Hindlimb muscle (tissue), 1 donor: ENCODE measurements around the gene MZT2A. TPM values are rescaled to one million over a fixed set of nuclear protein-coding genes. Genes with fewer than 3 reads are reported as not detected.
"Not testable (repeated sequence)": the region's sequence is repeated elsewhere in the genome, so short reads cannot be mapped to it uniquely, and the experiment has no call there.

Experiments
- DNase-seq: peaks from one replicate; pipeline ENCODE4 v3.0.0-alpha.2; 2013
- polyA plus RNA-seq: library from polyadenylated mRNA; unstranded; fragments of 120-200 nt; gene quantifications from one replicate; pipeline ENCODE4 v1.2.1, GENCODE V29; 2013; ENCODE audit not compliant: insufficient read length

MZT2A gene
- polyA plus RNA-seq, 1 donor, result 55.5 TPM

DNA sequence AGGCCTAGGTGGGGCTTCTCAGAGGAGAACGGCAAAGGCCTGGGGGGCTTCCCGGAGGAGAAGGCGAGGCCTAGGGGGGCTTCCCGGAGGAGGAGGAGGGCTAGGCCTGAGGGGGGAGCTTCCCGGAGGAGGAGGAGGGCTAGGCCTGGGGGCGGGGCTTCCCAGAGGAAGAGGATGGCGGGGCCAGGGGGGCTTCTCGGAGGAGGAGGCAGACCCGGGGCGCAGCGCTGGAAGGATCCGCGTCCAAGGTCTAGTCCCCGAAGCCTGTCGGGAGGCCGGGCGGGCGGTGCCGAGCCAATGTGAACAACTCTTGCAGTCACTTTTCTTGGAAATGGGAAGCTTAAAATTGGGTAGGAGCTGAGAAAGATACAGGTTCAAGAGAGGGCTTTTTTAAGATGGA, 46.3 kb downstream of the MZT2A start:
- no peak for DNase-seq

DNA sequence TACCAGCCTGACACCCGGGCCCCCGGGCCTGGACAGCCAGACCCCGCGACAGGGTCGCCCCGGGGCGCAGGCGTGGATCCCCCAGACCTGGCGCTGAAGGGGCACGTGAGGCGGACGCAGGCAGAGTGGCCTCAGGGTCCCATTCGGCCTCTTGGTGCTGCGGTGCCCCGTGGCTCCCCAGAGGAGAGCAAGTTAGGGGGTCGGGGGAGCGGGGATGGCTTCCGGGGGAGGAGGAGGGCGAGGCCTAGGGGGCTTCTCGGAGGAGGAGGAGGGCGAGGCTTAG, 46.7 kb downstream of the MZT2A start:
- not testable (repeated sequence) for DNase-seq

DNA sequence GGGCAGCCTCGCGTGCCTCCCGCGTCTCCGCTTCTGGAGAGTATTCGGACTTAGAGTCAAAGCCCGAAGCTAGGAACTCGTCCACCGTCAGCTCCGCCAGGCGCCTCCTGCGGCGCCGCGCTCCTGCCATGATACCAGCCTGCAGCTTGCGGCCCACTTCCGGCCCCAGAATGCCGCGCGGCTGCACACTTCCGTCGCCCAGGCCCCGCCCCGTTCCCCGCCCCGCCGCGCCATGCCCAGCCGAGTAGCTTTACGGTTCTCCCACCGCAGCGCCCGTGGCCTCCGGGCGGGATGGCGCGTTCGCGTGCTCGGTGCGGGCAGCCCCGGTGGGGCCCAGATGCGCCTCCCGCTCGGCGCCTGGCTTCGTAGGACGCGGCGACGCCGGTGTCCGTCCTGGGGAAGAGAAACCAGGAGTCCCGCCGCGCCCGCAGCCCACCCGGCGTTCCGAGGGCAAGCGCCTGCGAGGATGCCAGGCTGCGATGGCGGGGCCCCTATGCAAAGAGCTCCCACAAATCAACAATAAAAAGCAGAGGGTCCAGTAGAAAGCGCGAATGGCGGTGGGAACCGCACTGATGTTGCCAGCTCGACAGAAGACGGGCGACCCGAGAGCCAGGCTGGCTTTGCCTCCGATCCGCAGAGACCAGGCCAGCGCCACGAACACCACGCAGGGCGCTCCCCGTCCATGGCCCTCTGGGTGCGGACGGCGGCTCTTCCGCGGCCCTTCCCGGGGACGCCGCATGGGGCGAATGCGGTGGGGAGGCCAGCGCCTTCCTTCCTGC, 47.3 kb downstream of the MZT2A start:
- not testable (repeated sequence) for DNase-seq

DNA sequence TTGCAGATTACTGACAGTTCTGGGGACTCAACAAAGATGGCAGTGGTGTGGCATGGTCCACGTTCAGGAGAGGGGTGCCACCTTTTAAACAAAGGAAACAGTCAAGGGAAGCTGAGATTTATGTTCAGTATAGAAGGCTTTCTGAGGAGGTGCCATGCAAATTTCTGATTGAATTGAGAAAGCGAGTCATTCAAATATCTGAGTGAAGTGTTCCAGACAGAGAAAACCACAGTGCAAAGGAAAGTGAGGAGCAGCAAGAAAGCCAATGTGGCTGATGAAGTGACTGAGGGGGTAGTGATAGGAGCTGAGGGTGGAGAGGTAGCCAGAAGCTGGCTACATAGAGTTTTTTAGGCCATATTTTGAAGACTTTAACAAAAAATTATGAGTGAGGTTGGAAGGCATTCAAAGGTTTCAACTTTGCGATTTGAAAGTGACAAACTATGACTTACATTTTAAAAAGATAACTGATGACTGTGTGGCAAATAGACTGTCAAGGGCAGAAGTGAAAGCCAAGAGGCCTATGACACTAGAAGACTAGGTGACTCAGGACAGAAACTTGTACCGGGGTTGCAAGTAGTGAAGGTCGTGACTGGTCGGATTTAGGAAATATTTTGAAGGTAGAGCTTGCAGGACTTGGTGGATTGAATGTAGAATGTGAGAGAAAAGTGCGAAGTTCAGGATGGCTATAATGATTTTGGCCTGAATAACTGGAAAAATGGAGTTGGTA, 51.3 kb downstream of the MZT2A start:
- DNase-seq, result not testable (repeated sequence)

Other genes with a start within 250 kb of the MZT2A start
- gene RAB6D, start 128.2 kb downstream of the MZT2A start, polyA plus RNA-seq, result 1.1 TPM
- 0.56 TPM for gene TUBA3D, start 16.3 kb downstream of the MZT2A start, polyA plus RNA-seq
- gene CCDC74A, start 35.5 kb upstream of the MZT2A start, polyA plus RNA-seq, result 2.0 TPM